ENCODE measurements around the gene FARP1.

GRCh38 chr13:98175823-98176222 is 32.9 kb downstream of the FARP1 start:
- no peak for TF ChIP-seq CTCF (IDR thresholded peaks at IDR 0.05)
- TF ChIP-seq POLR2AphosphoS5 (IDR thresholded peaks at IDR 0.05): no peak

Data from esophagus muscularis mucosa (tissue), 3 donors.